Sigmoid colon (tissue), 7 donors: ENCODE results near the gene GPC3. TPM values are rescaled to one million over a fixed set of nuclear protein-coding genes. Genes with fewer than 3 reads are reported as not detected.

Source experiments
- DNase-seq: peaks from one replicate; pipeline ENCODE4 v3.0.0-alpha.2; 2019
- H3K27ac ChIP-seq, 4 donors: fragments of 200-600 bp; sonication (generic); one replicate each; pipeline ENCODE4 v1.5.1; 2016 to 2019; ENCODE audit warnings: mild to moderate bottlenecking in 1 of 4
- H3K27me3 ChIP-seq, 3 donors: fragments of 200-600 bp; sonication (generic); one replicate each; pipeline ENCODE4 v1.5.1; 2019; ENCODE audit warnings: mild to moderate bottlenecking in 1 of 3
- H3K36me3 ChIP-seq, 4 donors: fragments of 200-600 bp; sonication (generic); one replicate each; pipeline ENCODE4 v1.5.1; 2016 to 2019
- H3K4me1 ChIP-seq, 4 donors: fragments of 200-600 bp; sonication (generic); one replicate each; pipeline ENCODE4 v1.5.1; 2017 to 2019
- H3K4me3 ChIP-seq, 4 donors: fragments of 200-600 bp; sonication (generic); one replicate each; pipeline ENCODE4 v1.5.1; 2017 to 2019; ENCODE audit warnings: mild to moderate bottlenecking in 2 of 4, moderate library complexity in 1 of 4
- H3K9me3 ChIP-seq, 4 donors: fragments of 200-600 bp in 3 of 4; sonication (generic) in 3 of 4; one replicate each; pipeline versions ENCODE4 v1.5.1 to v1.6.1; 2013 to 2019
- CTCF ChIP-seq, 4 experiments: fragments of 450-650 bp in 3 of 4; fragments of 200-600 bp in 1 of 4; IDR thresholded peaks; one replicate each; pipeline ENCODE4 v1.5.1; 2016 to 2019; ENCODE audit warnings: antibody characterized with exemption in 4 of 4, mild to moderate bottlenecking in 3 of 4, moderate library complexity in 2 of 4
- EP300 ChIP-seq, 4 donors: sonication (generic); formaldehyde crosslinking; IDR thresholded peaks; one replicate each; pipeline ENCODE4 v1.6.1; 2017; ENCODE audit warnings: antibody characterized with exemption in 4 of 4
- POLR2A ChIP-seq, 2 donors: fragments of 450-650 bp; IDR thresholded peaks; one replicate each; pipeline ENCODE4 v1.6.1; 2016; ENCODE audit warnings: antibody characterized with exemption in 2 of 2, mild to moderate bottlenecking in 2 of 2, moderate library complexity in 2 of 2
- POLR2AphosphoS5 ChIP-seq, 4 donors: sonication (generic); formaldehyde crosslinking; IDR thresholded peaks; one replicate each; pipeline ENCODE4 v1.6.1; 2017; ENCODE audit warnings: antibody characterized with exemption in 4 of 4
- WGBS, 2 donors: extraction: QIAGEN DNeasy Blood & Tissue Kit; methylation state at CpG; one replicate each; pipeline ENCODE4 v1.1.7; 2013; 5-methylcytosine and 5-hydroxymethylcytosine counted together
- intact Hi-C: fragments of 100-400 bp; cut with DNase I; formaldehyde crosslinking; loops from one replicate; pipeline ENCODE4 v1.15.1; 2023
- polyA plus RNA-seq, 3 donors: library from polyadenylated mRNA; stranded (reverse); fragments of 200-250 nt; gene quantifications; one replicate each; pipeline ENCODE4 v1.2.3, GENCODE V29; 2013
- total RNA-seq, 4 donors: library from RNA; depleted of rRNA; stranded (reverse); fragments of >200 nt; gene quantifications; one replicate each; pipeline ENCODE4 v1.1.0, GENCODE V29; 2016
- donor health status: healthy with polysubstance abuse.
- donor health status: Bipolar disorder and iron deficiency.
- donor health status: healthy.

The GPC3 gene
- total and polyA plus RNA-seq, 7 donors = 0.46 to 31.4 (median 2.7) TPM

GRCh38 chrX:133854290-133854689, 131.1 kb downstream of the GPC3 start:
- intact Hi-C loops = no loop called here
- no peak for DNase-seq
- TF ChIP-seq POLR2AphosphoS5 (IDR thresholded peaks at IDR 0.05) (no peak), EP300 (IDR thresholded peaks at IDR 0.05) (no peak), CTCF (IDR thresholded peaks at IDR 0.05) (no peak), POLR2A (IDR thresholded peaks at IDR 0.05) (no peak)
- H3K27ac ChIP-seq = no peak overlapping the region
- no peaks in the 10 kb centered on the region for H3K27me3 ChIP-seq
- H3K4me1 ChIP-seq = no peaks in the 10 kb centered on the region
- 29 to 79% methylated on average over 2 of the region's 2 CpGs for WGBS, 2 donors
- H3K36me3 ChIP-seq = no peaks in the 10 kb centered on the region
- H3K9me3 ChIP-seq = no peaks in the 10 kb centered on the region
- H3K4me3 ChIP-seq = no peak overlapping the region

GRCh38 chrX:133852837-133853356, 132.5 kb downstream of the GPC3 start:
- intact Hi-C loops = no loop called here
- Histone ChIP-seq H3K4me3 (no peak overlapping the region), H3K36me3 (no peaks in the 10 kb centered on the region), H3K4me1 (no peaks in the 10 kb centered on the region), H3K27ac (no peak overlapping the region), H3K27me3 (no peaks in the 10 kb centered on the region), H3K9me3 (no peaks in the 10 kb centered on the region)
- TF ChIP-seq POLR2AphosphoS5 (IDR thresholded peaks at IDR 0.05) (no peak), POLR2A (IDR thresholded peaks at IDR 0.05) (no peak), EP300 (IDR thresholded peaks at IDR 0.05) (no peak), CTCF (IDR thresholded peaks at IDR 0.05) (no peak)
- DNase-seq = no peak
- WGBS, 2 donors = 62 to 70% methylated on average over 2 of the region's 2 CpGs

GRCh38 chrX:133852401-133852800, 133.0 kb downstream of the GPC3 start:
- Histone ChIP-seq H3K27me3 (no peaks in the 10 kb centered on the region), H3K4me1 (no peaks in the 10 kb centered on the region), H3K4me3 (no peak overlapping the region), H3K27ac (no peak overlapping the region), H3K9me3 (no peaks in the 10 kb centered on the region), H3K36me3 (no peaks in the 10 kb centered on the region)
- TF ChIP-seq POLR2AphosphoS5 (IDR thresholded peaks at IDR 0.05) = no peak
- TF ChIP-seq CTCF (IDR thresholded peaks at IDR 0.05) = no peak
- TF ChIP-seq POLR2A (IDR thresholded peaks at IDR 0.05) = no peak
- no peak for TF ChIP-seq EP300 (IDR thresholded peaks at IDR 0.05)
- 54 to 71% methylated on average over 3 of the region's 3 CpGs for WGBS, 2 donors
- no peak for DNase-seq
- intact Hi-C loops = no loop called here

- intact Hi-C loops = no loop called here
- Histone ChIP-seq H3K9me3 (no peaks in the 10 kb centered on the region), H3K36me3 (no peaks in the 10 kb centered on the region), H3K4me1 (no peaks in the 10 kb centered on the region), H3K4me3 (no peak overlapping the region), H3K27me3 (no peaks in the 10 kb centered on the region), H3K27ac (no peak overlapping the region)
- 95 to 98% methylated on average over 2 of the region's 2 CpGs for WGBS, 2 donors
- TF ChIP-seq POLR2A (IDR thresholded peaks at IDR 0.05) (no peak), EP300 (IDR thresholded peaks at IDR 0.05) (no peak), CTCF (IDR thresholded peaks at IDR 0.05) (no peak), POLR2AphosphoS5 (IDR thresholded peaks at IDR 0.05) (no peak)
- no peak for DNase-seq
These were observed 135.0 kb downstream of the GPC3 start for GRCh38 chrX:133850399-133850798.

- H3K27ac ChIP-seq = no peak overlapping the region
- H3K4me1 ChIP-seq = no peaks in the 10 kb centered on the region
- intact Hi-C loops = no loop called here
- H3K36me3 ChIP-seq = no peaks in the 10 kb centered on the region
- no peaks in the 10 kb centered on the region for H3K9me3 ChIP-seq
- no peaks in the 10 kb centered on the region for H3K27me3 ChIP-seq
- no peak for DNase-seq
- TF ChIP-seq POLR2AphosphoS5 (IDR thresholded peaks at IDR 0.05) (no peak), CTCF (IDR thresholded peaks at IDR 0.05) (no peak), EP300 (IDR thresholded peaks at IDR 0.05) (no peak), POLR2A (IDR thresholded peaks at IDR 0.05) (no peak)
- no peak overlapping the region for H3K4me3 ChIP-seq
These were observed 135.7 kb downstream of the GPC3 start for GRCh38 chrX:133849676-133850075.
